HFF-Myc (cell line): ENCODE data around the gene IGF2BP3.

Experiments
- DNase-seq: peaks from one replicate; pipeline ENCODE4 v3.0.0-alpha.2; 2011; ENCODE audit warnings: low read depth; ENCODE audit errors: extremely low read depth
- H3K4me3 ChIP-seq: replicated peaks from 2 replicates; pipeline ENCODE4 v1.5.1; 2011; ENCODE audit warnings: low read depth, mild to moderate bottlenecking, control low read depth, low read length
- CTCF ChIP-seq: IDR thresholded peaks from 2 replicates; pipeline ENCODE4 v1.5.1; 2012; ENCODE audit warnings: mild to moderate bottlenecking, low read depth, low read length, control low read depth; ENCODE audit errors: missing control alignments

Gene IGF2BP3

GRCh38 chr7:23471106-23471859, 992 bp upstream of the IGF2BP3 start:
- H3K4me3 ChIP-seq, result peak overlapping the region; percentile 76
- TF ChIP-seq CTCF, result no peak
- no peak for DNase-seq

DNA sequence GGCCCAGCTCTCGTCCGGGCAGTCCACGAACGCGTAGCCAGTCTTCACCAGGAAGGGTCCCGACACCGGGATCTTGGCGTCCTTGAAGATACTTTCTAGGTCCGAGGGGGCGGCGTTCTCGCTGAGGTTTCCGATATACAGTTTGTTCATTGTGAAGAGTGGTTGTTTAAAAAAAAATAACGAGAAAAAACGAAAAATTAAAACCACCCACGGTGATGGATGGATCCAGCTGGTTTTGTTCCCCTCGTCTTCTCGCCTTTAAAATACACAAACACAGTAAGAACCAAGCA, 385 bp downstream of the IGF2BP3 start:
- TF ChIP-seq CTCF, result no peak
- H3K4me3 ChIP-seq, result peak overlapping the region; percentile 76
- no peak for DNase-seq

DNA sequence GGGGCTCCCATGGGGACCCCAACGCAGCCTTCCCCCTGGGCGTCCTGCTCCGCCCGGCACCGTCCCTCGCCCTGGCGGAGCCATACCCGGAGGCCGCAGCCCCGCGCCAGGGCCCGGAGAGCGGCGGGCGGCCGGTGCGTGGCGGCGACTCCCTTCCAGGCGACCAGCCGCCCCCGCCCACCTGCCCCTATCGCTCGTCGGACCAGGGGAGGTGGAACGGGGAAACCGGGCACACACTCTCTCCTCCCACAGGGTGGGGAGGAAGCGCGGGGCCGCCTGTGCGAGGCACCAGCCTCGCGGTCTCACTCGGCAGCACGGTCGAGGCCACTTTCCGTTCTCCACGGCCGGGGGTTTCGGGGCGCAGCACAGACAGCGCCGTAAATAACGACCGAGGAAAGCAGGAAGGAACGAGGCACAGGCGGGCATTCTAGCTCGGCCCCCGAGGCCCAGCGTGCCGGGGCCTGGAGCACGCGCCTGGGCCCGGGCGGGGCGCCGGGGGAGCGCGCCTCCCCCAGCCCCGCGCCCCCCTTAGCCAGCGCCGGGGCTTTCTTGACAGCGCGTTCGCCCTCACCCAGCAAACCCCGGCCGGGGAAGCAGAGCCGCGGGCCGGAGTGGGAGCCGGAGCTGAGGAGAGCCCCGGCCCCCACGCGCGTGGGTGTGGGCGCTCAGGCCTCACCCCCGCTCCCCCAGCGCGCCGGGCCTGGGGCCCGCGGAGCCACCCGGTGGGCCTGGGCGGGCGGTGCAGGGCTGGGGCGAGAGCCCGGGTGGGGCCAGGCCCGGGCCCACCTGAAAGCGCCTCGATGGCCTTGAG, 936 bp downstream of the IGF2BP3 start:
- TF ChIP-seq CTCF, result no peak
- H3K4me3 ChIP-seq, result peak overlapping the region; percentile 76
- DNase-seq, result no peak

DNA sequence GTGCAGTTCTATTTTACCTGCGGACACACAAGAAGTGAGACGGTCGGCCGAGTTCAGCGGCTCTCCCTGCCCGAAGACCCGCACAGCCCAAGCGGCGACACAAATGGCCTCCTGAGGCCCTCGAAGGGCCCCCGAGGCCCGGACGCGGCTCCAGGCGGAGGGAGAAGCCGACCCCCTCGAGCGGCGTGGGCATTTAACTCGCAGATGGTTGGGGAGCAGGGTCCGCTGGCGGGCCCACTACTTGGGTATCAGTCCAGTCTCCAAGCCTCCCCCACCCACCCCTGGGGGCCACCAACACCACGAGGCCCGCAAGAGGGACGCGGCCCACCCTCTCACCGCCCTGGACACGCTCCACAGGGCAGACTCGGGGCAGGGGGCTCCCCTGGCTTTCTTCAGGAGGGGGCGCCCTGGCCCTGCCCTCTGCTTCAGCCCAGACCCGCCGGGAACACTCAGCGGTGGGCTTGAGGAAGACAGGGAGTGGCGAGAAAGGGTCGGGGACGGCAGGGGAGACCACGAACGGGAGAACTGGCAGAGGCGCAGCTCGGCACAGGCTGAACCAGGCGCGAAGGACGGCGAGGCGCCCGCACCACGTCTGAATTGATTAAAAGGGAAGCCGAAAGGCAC, 1.7 kb downstream of the IGF2BP3 start:
- TF ChIP-seq CTCF, result no peak
- no peak for DNase-seq
- H3K4me3 ChIP-seq, result peak overlapping the region; percentile 76

DNA sequence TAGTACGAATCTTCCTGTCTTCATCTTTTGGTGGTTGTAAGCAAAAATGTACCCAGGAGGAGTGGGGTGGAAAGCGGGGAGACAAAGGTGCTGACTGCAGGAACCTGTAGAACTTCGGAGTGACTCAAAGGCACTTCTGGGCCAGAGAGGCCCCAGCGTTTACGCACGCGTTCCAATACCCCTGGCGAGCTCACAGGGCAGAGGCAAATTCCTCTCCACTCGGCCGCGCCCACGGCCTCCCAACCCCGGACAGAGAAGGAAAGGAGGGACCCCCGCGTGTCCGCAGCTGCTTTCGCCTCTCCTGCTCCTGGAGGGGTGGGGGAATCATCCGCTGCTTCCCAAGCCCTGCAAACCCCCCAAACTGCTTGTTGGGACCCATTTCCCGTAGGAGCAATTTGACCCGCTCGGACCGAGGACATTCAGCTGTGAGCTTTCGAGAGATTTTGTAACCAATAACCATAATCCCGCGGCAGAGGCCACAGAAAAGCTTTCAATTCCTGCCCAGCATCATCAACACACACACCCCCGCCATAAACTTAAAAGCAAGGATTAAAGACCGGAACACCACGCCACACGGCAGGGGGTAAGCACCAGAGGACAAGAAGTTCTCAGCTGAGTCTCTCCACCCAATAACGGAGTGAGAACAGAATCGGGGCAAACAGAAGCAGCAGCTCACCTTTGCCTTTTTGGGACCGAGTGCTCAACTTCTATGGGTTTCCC, 2.3 kb downstream of the IGF2BP3 start:
- no peak for DNase-seq
- H3K4me3 ChIP-seq, result peak overlapping the region; percentile 76

More for the DNA sequence above, 2.3 kb downstream of the IGF2BP3 start:
- no peak for TF ChIP-seq CTCF
